H1 (cell line): ENCODE results near the gene DYNC1I2. TPM values are rescaled to one million over a fixed set of nuclear protein-coding genes. Genes with fewer than 3 reads are reported as not detected.

Source experiments
- CTCF ChIA-PET: fragments of 300-600 bp; sonication (Branson Sonifier 250); formaldehyde crosslinking; loops from one replicate; lab custom pipeline; 2021; ENCODE audit not compliant: partially characterized antibody; lab: Charles Lee
- POLR2A ChIA-PET: fragments of 300-600 bp; sonication (Branson Sonifier 250); formaldehyde crosslinking; loops from one replicate; lab custom pipeline; 2021; ENCODE audit warnings: inconsistent platforms; ENCODE audit not compliant: partially characterized antibody; lab: Charles Lee
- DNase-seq, 2 experiments: peaks; one replicate each; pipeline versions ENCODE4 v3.0.0 to v3.0.0-alpha.2; 2010 to 2022; ENCODE audit warnings: low spot score in 2 of 2, low read depth in 1 of 2, mixed read lengths in 1 of 2
- FAIRE-seq: peaks from 2 replicates; lab custom pipeline; 2011; peaks lifted over from hg19 to GRCh38; lab: Jason Lieb, UNC
- H2AFZ ChIP-seq: 2 replicates; pipeline ENCODE4 v1.8.1; 2012; ENCODE audit warnings: low read length, inconsistent platforms
- H2AK5ac ChIP-seq: 2 replicates; pipeline ENCODE4 v1.6.1; 2013; ENCODE audit warnings: low read depth, low read length
- H2BK120ac ChIP-seq: replicated peaks from 2 replicates; pipeline ENCODE3; 2013; ENCODE audit warnings: low read depth, low read length, inconsistent platforms
- H2BK12ac ChIP-seq: 2 replicates; pipeline ENCODE4 v1.6.1; 2013; ENCODE audit warnings: low read depth, low read length
- H2BK15ac ChIP-seq: 2 replicates; pipeline ENCODE4 v1.6.1; 2013; ENCODE audit warnings: low read length
- H2BK20ac ChIP-seq: 2 replicates; pipeline ENCODE4 v1.6.1; 2013; ENCODE audit warnings: low read length
- H2BK5ac ChIP-seq: 2 replicates; pipeline ENCODE4 v1.6.1; 2013; ENCODE audit warnings: low read depth, low read length
- H3K14ac ChIP-seq: 2 replicates; pipeline ENCODE4 v1.6.1; 2013; ENCODE audit warnings: inconsistent platforms; ENCODE audit not compliant: insufficient read length
- H3K18ac ChIP-seq: 2 replicates; pipeline ENCODE4 v1.6.1; 2013; ENCODE audit warnings: low read length; ENCODE audit errors: extremely low read depth
- H3K23ac ChIP-seq: 2 replicates; pipeline ENCODE4 v1.6.1; 2013; ENCODE audit warnings: inconsistent platforms; ENCODE audit not compliant: insufficient read length
- H3K23me2 ChIP-seq: 2 replicates; pipeline ENCODE4 v1.6.1; 2013; ENCODE audit warnings: low read depth, low read length
- H3K27ac ChIP-seq: 2 replicates; pipeline ENCODE4 v1.6.1; 2011; ENCODE audit warnings: low read depth, low read length, inconsistent platforms
- H3K27me3 ChIP-seq, 4 experiments: replicated peaks in 1 of 4; 1 replicate in 1 of 4; 2 replicates in 3 of 4; pipeline versions ENCODE4 v1.6.1 to v1.8.1; 2011 to 2013; ENCODE audit warnings: low read length in 3 of 4, mild to moderate bottlenecking in 3 of 4, inconsistent platforms in 2 of 4, mixed read lengths in 2 of 4, moderate library complexity in 1 of 4; ENCODE audit not compliant: control insufficient read depth in 3 of 4, insufficient read depth in 3 of 4; ENCODE audit errors: extremely low read depth in 1 of 4
- H3K36me3 ChIP-seq, 4 experiments: 2 replicates each; pipeline versions ENCODE4 v1.6.1 to v1.8.1; 2011 to 2013; ENCODE audit warnings: mild to moderate bottlenecking in 4 of 4, low read length in 3 of 4, moderate library complexity in 2 of 4, control low read depth in 1 of 4, inconsistent platforms in 1 of 4; ENCODE audit not compliant: insufficient read depth in 4 of 4, control insufficient read depth in 2 of 4
- H3K4ac ChIP-seq: replicated peaks from 2 replicates; pipeline ENCODE3; 2013; ENCODE audit warnings: low read length, low read depth, mixed read lengths, inconsistent platforms; ENCODE audit not compliant: insufficient read length
- H3K4me1 ChIP-seq, 4 experiments: replicated peaks in 1 of 4; 1 replicate in 1 of 4; 2 replicates in 3 of 4; pipeline versions ENCODE4 v1.6.1 to v1.8.1; 2011 to 2013; ENCODE audit warnings: low read length in 3 of 4, inconsistent platforms in 2 of 4, mixed read lengths in 1 of 4; ENCODE audit not compliant: insufficient read depth in 4 of 4, control insufficient read depth in 3 of 4
- H3K4me2 ChIP-seq, 2 experiments: 2 replicates each; pipeline versions ENCODE4 v1.6.1 to v1.8.1; 2011 to 2013; ENCODE audit warnings: low read depth in 2 of 2, low read length in 2 of 2, control low read depth in 1 of 2, inconsistent platforms in 1 of 2, mild to moderate bottlenecking in 1 of 2; ENCODE audit not compliant: insufficient read depth in 1 of 2
- H3K4me3 ChIP-seq, 4 experiments: fragments of 200-600, 300-600 bp in 1 of 4; sonication (generic), shearing (Covaris generic), sonication (Bioruptor Twin) in 1 of 4; 2 replicates each; pipeline versions ENCODE4 v1.5.1 to v1.8.1; 2011 to 2016; ENCODE audit warnings: low read length in 4 of 4, low read depth in 3 of 4, control low read depth in 2 of 4, inconsistent platforms in 2 of 4, mild to moderate bottlenecking in 2 of 4, mixed read lengths in 1 of 4, moderate library complexity in 1 of 4; ENCODE audit not compliant: insufficient read depth in 2 of 4; ENCODE audit errors: extremely low read depth in 1 of 4
- H3K56ac ChIP-seq: replicated peaks from 2 replicates; pipeline ENCODE3; 2013; ENCODE audit warnings: low read depth, mild to moderate bottlenecking, mixed read lengths, low read length, inconsistent platforms; ENCODE audit not compliant: insufficient read length
- H3K79me1 ChIP-seq: 2 replicates; pipeline ENCODE4 v1.6.1; 2013; ENCODE audit warnings: low read depth, low read length, control low read depth
- H3K79me2 ChIP-seq, 2 experiments: 2 replicates each; pipeline versions ENCODE4 v1.6.1 to v1.8.1; 2012 to 2013; ENCODE audit warnings: low read length in 2 of 2, mild to moderate bottlenecking in 2 of 2, inconsistent platforms in 1 of 2; ENCODE audit not compliant: insufficient read depth in 2 of 2, control insufficient read depth in 1 of 2
- H3K9ac ChIP-seq, 4 experiments: replicated peaks in 1 of 4; 1 replicate in 1 of 4; 2 replicates in 3 of 4; pipeline versions ENCODE4 v1.6.1 to v1.8.1; 2011 to 2013; ENCODE audit warnings: low read depth in 3 of 4, low read length in 3 of 4, control low read depth in 2 of 4, mild to moderate bottlenecking in 2 of 4, moderate library complexity in 2 of 4, inconsistent platforms in 1 of 4; ENCODE audit errors: extremely low read depth in 1 of 4
- H3K9me3 ChIP-seq, 2 experiments: 2 replicates each; pipeline versions ENCODE4 v1.6.1 to v1.8.1; 2012 to 2013; ENCODE audit warnings: mild to moderate bottlenecking in 2 of 2, moderate library complexity in 2 of 2, control low read depth in 1 of 2, inconsistent platforms in 1 of 2, low read depth in 1 of 2, low read length in 1 of 2, mixed read lengths in 1 of 2; ENCODE audit not compliant: insufficient read depth in 2 of 2
- H4K20me1 ChIP-seq, 2 experiments: replicated peaks in 1 of 2; 2 replicates each; pipeline versions ENCODE3 to v1.8.1; 2011 to 2013; ENCODE audit warnings: inconsistent platforms in 2 of 2, low read length in 2 of 2, mild to moderate bottlenecking in 1 of 2; ENCODE audit not compliant: insufficient read depth in 2 of 2, control insufficient read depth in 1 of 2
- H4K5ac ChIP-seq: 2 replicates; pipeline ENCODE4 v1.6.1; 2013; ENCODE audit warnings: low read length, low read depth, mixed read lengths, inconsistent platforms; ENCODE audit not compliant: insufficient read length
- H4K8ac ChIP-seq: 2 replicates; pipeline ENCODE4 v1.8.0; 2013; ENCODE audit warnings: mild to moderate bottlenecking, moderate library complexity, low read length, inconsistent platforms; ENCODE audit not compliant: insufficient read depth; ENCODE audit errors: extremely low read depth
- H4K91ac ChIP-seq: replicated peaks from 2 replicates; pipeline ENCODE3; 2013; ENCODE audit warnings: low read length, mixed read lengths, inconsistent platforms; ENCODE audit not compliant: insufficient read length
- BACH1 ChIP-seq: IDR thresholded peaks from 2 replicates; pipeline ENCODE4 v1.6.1; 2012; ENCODE audit warnings: low read length, improper control_type of control experiment
- EGR1 ChIP-seq: IDR thresholded peaks from 2 replicates; pipeline ENCODE4 v1.6.1; 2011; ENCODE audit warnings: low read depth, low read length, borderline replicate concordance
- EP300 ChIP-seq, 2 experiments: IDR thresholded peaks; 1 replicate in 1 of 2; 2 replicates in 1 of 2; pipeline ENCODE4 v1.6.1; 2011 to 2012; ENCODE audit warnings: low read depth in 2 of 2, low read length in 2 of 2, mild to moderate bottlenecking in 2 of 2, borderline replicate concordance in 1 of 2, inconsistent platforms in 1 of 2, moderate library complexity in 1 of 2
- HDAC2 ChIP-seq, 2 experiments: fragments of 300-600 bp in 1 of 2; sonication (generic) in 1 of 2; IDR thresholded peaks; 2 replicates each; pipeline ENCODE4 v1.6.1; 2011 to 2012; ENCODE audit warnings: low read depth in 2 of 2, low read length in 2 of 2, mild to moderate bottlenecking in 2 of 2, moderate library complexity in 2 of 2, borderline replicate concordance in 1 of 2, inconsistent platforms in 1 of 2
- KDM4A ChIP-seq: IDR thresholded peaks from one replicate; pipeline ENCODE4 v1.7.1; 2012; ENCODE audit warnings: low read depth, mild to moderate bottlenecking, moderate library complexity, low read length, inconsistent platforms; ENCODE audit not compliant: severe bottlenecking
- POLR2AphosphoS5 ChIP-seq: IDR thresholded peaks from 2 replicates; pipeline ENCODE4 v1.6.1; 2011; ENCODE audit warnings: low read depth, low read length
- RAD21 ChIP-seq, 2 experiments: IDR thresholded peaks in 1 of 2; conservative IDR thresholded peaks in 1 of 2; 2 replicates each; pipeline ENCODE4 v1.6.1; 2011; ENCODE audit warnings: low read depth in 2 of 2, low read length in 2 of 2, improper control_type of control experiment in 1 of 2, inconsistent platforms in 1 of 2, mild to moderate bottlenecking in 1 of 2, moderate library complexity in 1 of 2
- SAP30 ChIP-seq: fragments of 300-600 bp; sonication (generic); IDR thresholded peaks from 2 replicates; pipeline ENCODE4 v1.7.1; 2012; ENCODE audit warnings: low read length, moderate library complexity, mild to moderate bottlenecking, inconsistent platforms; ENCODE audit not compliant: insufficient read depth, insufficient replicate concordance
- SIN3A ChIP-seq, 2 experiments: IDR thresholded peaks in 1 of 2; conservative IDR thresholded peaks in 1 of 2; 2 replicates each; pipeline ENCODE4 v1.6.1; 2011 to 2012; ENCODE audit warnings: low read length in 2 of 2, improper control_type of control experiment in 1 of 2, low read depth in 1 of 2, mild to moderate bottlenecking in 1 of 2
- SP1 ChIP-seq: IDR thresholded peaks from 2 replicates; pipeline ENCODE4 v1.6.1; 2011; ENCODE audit warnings: low read depth, low read length
- TEAD4 ChIP-seq: IDR thresholded peaks from 2 replicates; pipeline ENCODE4 v1.6.1; 2012; ENCODE audit warnings: low read depth, low read length, inconsistent platforms, mixed read lengths
- ZNF274 ChIP-seq: IDR thresholded peaks from 2 replicates; pipeline ENCODE4 v1.7.0; 2012; ENCODE audit warnings: low read length, borderline replicate concordance; ENCODE audit errors: extremely low read depth
- WGBS, 2 experiments: shearing (Covaris generic) in 1 of 2; methylation state at CpG; one replicate each; pipeline versions ENCODE4 v1.1.6 to v1.1.7; 2013 to 2015; ENCODE audit warnings: low lambda C conversion rate in 2 of 2, mixed read lengths in 2 of 2, inconsistent platforms in 1 of 2, low coverage in 1 of 2, missing lambda C conversion rate in 1 of 2; ENCODE audit not compliant: insufficient replicate concordance in 2 of 2, insufficient coverage in 1 of 2, insufficient read length in 1 of 2; ENCODE audit errors: extremely low coverage in 1 of 2, missing lambda C conversion rate in 1 of 2; 5-methylcytosine and 5-hydroxymethylcytosine counted together
- polyA plus RNA-seq, 7 experiments: library from polyadenylated mRNA; depleted of rRNA in 3 of 7; stranded (reverse) in 5 of 7; unstranded in 2 of 7; fragments of >200 nt in 5 of 7; fragments of 200-250 nt in 2 of 7; gene quantifications; 1 replicate in 5 of 7; 2 replicates in 1 of 7; 4 replicates in 1 of 7; pipeline versions ENCODE4 v1.2.1 to v1.2.3, GENCODE V29; 2011 to 2013; ENCODE audit warnings: missing spikeins in 2 of 7, mixed read lengths in 2 of 7
- total RNA-seq: library from RNA; stranded (reverse); fragmentation: NEBNext Ultra II Directional; extraction: Animal tissue kit (Norgen Biotek cat#: 25700); gene quantifications from 2 replicates; pipeline ENCODE4 v1.2.1, GENCODE V29; 2021

DYNC1I2 gene
- total and polyA plus RNA-seq, 2 of the 8 experiments (the other 6 are each of a cell fraction or from before 2014, with no cell fraction given), result 67.3 to 68.1 TPM

DNA sequence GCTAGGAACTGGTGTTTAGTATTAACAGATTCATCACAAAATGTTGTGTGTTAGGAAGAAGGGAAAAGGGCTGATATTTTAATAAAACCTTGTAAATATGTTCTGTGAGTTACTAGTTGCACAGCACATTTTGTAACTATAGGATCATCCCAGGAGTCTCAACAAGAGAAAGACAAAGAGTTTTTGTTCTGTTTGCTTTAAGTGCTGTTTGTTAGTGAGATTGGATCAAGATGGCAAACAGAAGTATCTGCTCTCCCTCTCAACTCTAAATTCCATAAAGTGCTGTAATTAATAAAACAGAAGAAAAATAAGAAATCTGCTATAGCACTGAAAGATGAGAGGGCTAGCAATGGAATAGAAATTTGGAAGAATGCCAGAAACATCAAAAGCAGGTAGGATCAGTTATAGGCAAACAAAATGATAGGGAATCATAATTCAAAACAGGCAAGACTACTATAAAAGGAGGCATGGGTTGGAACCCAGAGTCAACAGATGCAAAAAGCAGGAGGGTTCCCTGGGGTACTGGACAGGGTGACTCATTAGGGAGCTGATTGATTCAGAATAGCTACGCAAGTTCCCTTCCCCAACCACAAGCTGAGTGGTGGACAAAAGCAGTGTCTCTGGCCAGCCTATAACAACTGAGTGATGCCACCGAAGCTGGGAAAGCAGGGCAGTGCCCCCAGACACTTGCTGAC is 75.8 kb downstream of the DYNC1I2 start:
- H3K79me1 ChIP-seq, result no peaks in the 10 kb centered on the region
- WGBS, 2 experiments, result 87% methylated on average over 2 of the region's 2 CpGs; no CpG with 5 or more reads in 1 of the 2 experiments
- no peak overlapping the region for H2BK5ac ChIP-seq
- H3K4me2 ChIP-seq, result no peak overlapping the region
- H2BK12ac ChIP-seq, result no peak overlapping the region
- peaks cover 2% of the 10 kb centered on the region; the same call in 1 of the 2 replicates for H3K23me2 ChIP-seq
- H3K18ac ChIP-seq, result no peak overlapping the region
- peaks cover 0 to 6% (median 2%) of the 10 kb centered on the region in 4 experiments; a peak in 2 of 8 replicates for H3K36me3 ChIP-seq
- no peak overlapping the region for H3K9ac ChIP-seq
- H3K56ac ChIP-seq, result no peak overlapping the region
- H3K27ac ChIP-seq, result no peak overlapping the region
- H3K4ac ChIP-seq, result no peak overlapping the region
- no peaks in the 10 kb centered on the region for H3K27me3 ChIP-seq
- FAIRE-seq (no peak), DNase-seq (no peak)
- no peak overlapping the region for H4K8ac ChIP-seq
- no peaks in the 10 kb centered on the region for H3K79me2 ChIP-seq
- ChIA-PET POLR2A (no interaction called here), CTCF (no interaction called here)
- no peak overlapping the region for H3K23ac ChIP-seq
- no peak overlapping the region for H2AK5ac ChIP-seq
- no peak overlapping the region for H2BK20ac ChIP-seq
- H2BK15ac ChIP-seq, result no peak overlapping the region
- no peaks in the 10 kb centered on the region for H3K9me3 ChIP-seq
- H3K14ac ChIP-seq, result no peak overlapping the region
- no peak overlapping the region for H4K91ac ChIP-seq
- no peaks in the 10 kb centered on the region for H4K20me1 ChIP-seq
- H3K4me1 ChIP-seq, result peaks cover 0 to 4% (median 0%) of the 10 kb centered on the region in 4 experiments; a peak in 1 of 7 replicates
- no peak overlapping the region for H2BK120ac ChIP-seq
- no peak overlapping the region for H3K4me3 ChIP-seq
- no peak overlapping the region for H4K5ac ChIP-seq
- no peak overlapping the region for H2AFZ ChIP-seq
- TF ChIP-seq SP1 (no peak), EP300 (IDR thresholded peaks at IDR 0.05; ENCODE audit: borderline replicate concordance in 1 of 2, low read depth in 2 of 2, low read length in 2 of 2) (no peak), KDM4A (no peak), EGR1 (no peak), SIN3A (conservative IDR thresholded peaks at IDR 0.05 in 1 of 2, IDR thresholded peaks at IDR 0.05 in 1 of 2; ENCODE audit: low read depth in 1 of 2, low read length in 2 of 2) (no peak), SAP30 (no peak), BACH1 (no peak), RAD21 (IDR thresholded peaks at IDR 0.05 in 1 of 2, conservative IDR thresholded peaks at IDR 0.05 in 1 of 2; ENCODE audit: low read depth in 2 of 2, low read length in 2 of 2) (no peak), HDAC2 (IDR thresholded peaks at IDR 0.05; ENCODE audit: borderline replicate concordance in 1 of 2, low read depth in 2 of 2, low read length in 2 of 2) (no peak), ZNF274 (no peak), POLR2AphosphoS5 (no peak), TEAD4 (no peak)
